Tibial nerve (tissue), 4 donors: ENCODE results near the gene ATAD3B.
"Not testable (repeated sequence)": the region's sequence is repeated elsewhere in the genome, so short reads cannot be mapped to it uniquely, and the experiment has no call there.

Experiments used
- CTCF ChIP-seq, 5 experiments: fragments of 200-600 bp in 3 of 5; fragments of 450-650 bp in 2 of 5; sonication (generic) in 3 of 5; IDR thresholded peaks; one replicate each; pipeline ENCODE4 v1.5.1; 2016 to 2019; ENCODE audit warnings: antibody characterized with exemption in 5 of 5, mild to moderate bottlenecking in 3 of 5, moderate library complexity in 2 of 5
- EP300 ChIP-seq, 2 donors: sonication (generic); formaldehyde crosslinking; IDR thresholded peaks; one replicate each; pipeline ENCODE4 v1.6.1; 2017; ENCODE audit warnings: antibody characterized with exemption in 2 of 2, mild to moderate bottlenecking in 1 of 2
- POLR2A ChIP-seq, 2 donors: fragments of 450-650 bp; IDR thresholded peaks; one replicate each; pipeline ENCODE4 v1.6.1; 2017; ENCODE audit warnings: antibody characterized with exemption in 2 of 2, mild to moderate bottlenecking in 2 of 2, moderate library complexity in 2 of 2

- TF ChIP-seq CTCF, EP300, POLR2A (IDR thresholded peaks at IDR 0.05): not testable (repeated sequence)
Measured at GRCh38 chr1:1452365-1452739, 19.2 kb upstream of the ATAD3B start.
